Measurements from ENCODE around the gene IQSEC3. TPM values are rescaled to one million over a fixed set of nuclear protein-coding genes. Genes with fewer than 3 reads are reported as not detected.
"Not testable (repeated sequence)": the region's sequence is repeated elsewhere in the genome, so short reads cannot be mapped to it uniquely, and the experiment has no call there.

Gene IQSEC3
- total RNA-seq, 3 donors from 2014 or later (not counting 1 experiment from before 2014, with no cell fraction given), result 4.4 to 7.1 (median 5.3) TPM

- no peaks in the 10 kb centered on the region for H3K9me3 ChIP-seq (ENCODE audit: control insufficient read depth, insufficient read depth, low read length)
- no peaks in the 10 kb centered on the region for H3K36me3 ChIP-seq (ENCODE audit: control insufficient read depth, insufficient read depth, low read length)
- no peak for DNase-seq
- Mint-ChIP-seq H3K36me3 (peaks cover 20% of the 10 kb centered on the region), H3K9me3 (peaks cover 2 to 8% of the 10 kb centered on the region in 2 donors), H3K27ac (no peak overlapping the region), H3K4me1 (no peaks in the 10 kb centered on the region), H3K4me3 (no peak overlapping the region), H3K27me3 (ENCODE audit: low read depth in 2 of 2) (peaks cover 46 to 73% of the 10 kb centered on the region in 2 donors)
- no peak for TF ChIP-seq CTCF (IDR thresholded peaks at IDR 0.05)
- ATAC-seq, result no peak
- H3K27ac ChIP-seq (ENCODE audit: low read length), result no peak overlapping the region
- no peak overlapping the region for H3K4me3 ChIP-seq (ENCODE audit: low read length)
- H3K27me3 ChIP-seq (ENCODE audit: control insufficient read depth, insufficient read depth, low read length), result peaks cover 30% of the 10 kb centered on the region
- no peaks in the 10 kb centered on the region for H3K4me1 ChIP-seq (ENCODE audit: control insufficient read depth, insufficient read depth, low read length)
- intact Hi-C loops (cut with micrococcal nuclease), result no loop called here
Observed at GRCh38 chr12:58832-59231, 7.7 kb upstream of the IQSEC3 start.

GRCh38 chr12:61845-62244 is 4.7 kb upstream of the IQSEC3 start:
- ATAC-seq; H3K4me1 ChIP-seq (ENCODE audit: control insufficient read depth, insufficient read depth, low read length); H3K4me1 Mint-ChIP-seq; H3K4me3 ChIP-seq (ENCODE audit: low read length); H3K4me3 Mint-ChIP-seq; intact Hi-C loops (cut with micrococcal nuclease); H3K9me3 Mint-ChIP-seq; H3K9me3 ChIP-seq (ENCODE audit: control insufficient read depth, insufficient read depth, low read length); DNase-seq; H3K36me3 ChIP-seq (ENCODE audit: control insufficient read depth, insufficient read depth, low read length); H3K27ac ChIP-seq (ENCODE audit: low read length); H3K27ac Mint-ChIP-seq: not testable (repeated sequence)
- Mint-ChIP-seq H3K27me3 (ENCODE audit: low read depth in 2 of 2) (peaks cover 41 to 56% of the 10 kb centered on the region in 2 donors), H3K36me3 (peaks cover 20% of the 10 kb centered on the region)
- peaks cover 27% of the 10 kb centered on the region for H3K27me3 ChIP-seq (ENCODE audit: control insufficient read depth, insufficient read depth, low read length)

- ATAC-seq; DNase-seq; H3K9me3 Mint-ChIP-seq; H3K27ac ChIP-seq (ENCODE audit: low read length); H3K36me3 Mint-ChIP-seq; H3K4me1 Mint-ChIP-seq; H3K9me3 ChIP-seq (ENCODE audit: control insufficient read depth, insufficient read depth, low read length); H3K36me3 ChIP-seq (ENCODE audit: control insufficient read depth, insufficient read depth, low read length); H3K27ac Mint-ChIP-seq; H3K4me3 ChIP-seq (ENCODE audit: low read length); intact Hi-C loops (cut with micrococcal nuclease); H3K4me1 ChIP-seq (ENCODE audit: control insufficient read depth, insufficient read depth, low read length); H3K4me3 Mint-ChIP-seq: not testable (repeated sequence)
- peaks cover 16 to 40% of the 10 kb centered on the region in 2 donors for H3K27me3 Mint-ChIP-seq (ENCODE audit: low read depth in 2 of 2)
- peaks cover 13% of the 10 kb centered on the region for H3K27me3 ChIP-seq (ENCODE audit: control insufficient read depth, insufficient read depth, low read length)
- WGBS (ENCODE audit: insufficient coverage), result 50% methylated on average over 3 of the region's 4 CpGs
Observed at GRCh38 chr12:65491-66063, 990 bp upstream of the IQSEC3 start.

- H3K9me3 Mint-ChIP-seq; H3K27ac ChIP-seq (ENCODE audit: low read length); H3K4me1 Mint-ChIP-seq; H3K27ac Mint-ChIP-seq; intact Hi-C loops (cut with micrococcal nuclease); H3K36me3 ChIP-seq (ENCODE audit: control insufficient read depth, insufficient read depth, low read length); H3K36me3 Mint-ChIP-seq; H3K4me1 ChIP-seq (ENCODE audit: control insufficient read depth, insufficient read depth, low read length); H3K9me3 ChIP-seq (ENCODE audit: control insufficient read depth, insufficient read depth, low read length); H3K4me3 ChIP-seq (ENCODE audit: low read length); H3K4me3 Mint-ChIP-seq: not testable (repeated sequence)
- peak; percentile 98 to 100 (median 99) for ATAC-seq
- peak in 1 of 2 donors; percentile 29 for DNase-seq
- H3K27me3 Mint-ChIP-seq (ENCODE audit: low read depth in 2 of 2), result peaks cover 11 to 35% of the 10 kb centered on the region in 2 donors
- WGBS (ENCODE audit: insufficient coverage), result 5% methylated on average over 32 of the region's 66 CpGs
- peaks cover 11% of the 10 kb centered on the region for H3K27me3 ChIP-seq (ENCODE audit: control insufficient read depth, insufficient read depth, low read length)
Observed at GRCh38 chr12:66782-67504, 376 bp downstream of the IQSEC3 start.

GRCh38 chr12:69677-70076 is 3.1 kb downstream of the IQSEC3 start:
- 91% methylated on average over 5 of the region's 6 CpGs for WGBS (ENCODE audit: insufficient coverage)
- H3K27ac Mint-ChIP-seq; H3K4me1 ChIP-seq (ENCODE audit: control insufficient read depth, insufficient read depth, low read length); H3K9me3 ChIP-seq (ENCODE audit: control insufficient read depth, insufficient read depth, low read length); H3K27ac ChIP-seq (ENCODE audit: low read length); H3K4me3 Mint-ChIP-seq; DNase-seq; H3K4me1 Mint-ChIP-seq; H3K36me3 ChIP-seq (ENCODE audit: control insufficient read depth, insufficient read depth, low read length); intact Hi-C loops (cut with micrococcal nuclease); H3K4me3 ChIP-seq (ENCODE audit: low read length); H3K9me3 Mint-ChIP-seq; H3K36me3 Mint-ChIP-seq; ATAC-seq: not testable (repeated sequence)
- H3K27me3 Mint-ChIP-seq (ENCODE audit: low read depth in 2 of 2), result peaks cover 11 to 38% of the 10 kb centered on the region in 2 donors
- peaks cover 11% of the 10 kb centered on the region for H3K27me3 ChIP-seq (ENCODE audit: control insufficient read depth, insufficient read depth, low read length)

GRCh38 chr12:70541-70940 is 4.0 kb downstream of the IQSEC3 start:
- H3K36me3 ChIP-seq (ENCODE audit: control insufficient read depth, insufficient read depth, low read length); H3K27ac ChIP-seq (ENCODE audit: low read length); ATAC-seq; H3K9me3 Mint-ChIP-seq; H3K27me3 ChIP-seq (ENCODE audit: control insufficient read depth, insufficient read depth, low read length); DNase-seq; H3K4me3 ChIP-seq (ENCODE audit: low read length); intact Hi-C loops (cut with micrococcal nuclease); H3K27ac Mint-ChIP-seq; H3K36me3 Mint-ChIP-seq; H3K4me1 Mint-ChIP-seq; H3K9me3 ChIP-seq (ENCODE audit: control insufficient read depth, insufficient read depth, low read length); H3K4me1 ChIP-seq (ENCODE audit: control insufficient read depth, insufficient read depth, low read length); H3K4me3 Mint-ChIP-seq: not testable (repeated sequence)
- WGBS (ENCODE audit: insufficient coverage), result 92% methylated on average over 2 of the region's 2 CpGs
- peaks cover 12 to 41% of the 10 kb centered on the region in 2 donors for H3K27me3 Mint-ChIP-seq (ENCODE audit: low read depth in 2 of 2)

GRCh38 chr12:72018-72417 is 5.5 kb downstream of the IQSEC3 start:
- H3K27ac ChIP-seq (ENCODE audit: low read length); H3K4me1 Mint-ChIP-seq; DNase-seq; H3K27me3 ChIP-seq (ENCODE audit: control insufficient read depth, insufficient read depth, low read length); H3K9me3 ChIP-seq (ENCODE audit: control insufficient read depth, insufficient read depth, low read length); H3K9me3 Mint-ChIP-seq; H3K4me3 ChIP-seq (ENCODE audit: low read length); H3K4me3 Mint-ChIP-seq; H3K27ac Mint-ChIP-seq; H3K36me3 ChIP-seq (ENCODE audit: control insufficient read depth, insufficient read depth, low read length); H3K4me1 ChIP-seq (ENCODE audit: control insufficient read depth, insufficient read depth, low read length); ATAC-seq; intact Hi-C loops (cut with micrococcal nuclease); H3K36me3 Mint-ChIP-seq: not testable (repeated sequence)
- H3K27me3 Mint-ChIP-seq (ENCODE audit: low read depth in 2 of 2), result peaks cover 17 to 54% of the 10 kb centered on the region in 2 donors
- 79% methylated on average over 4 of the region's 4 CpGs for WGBS (ENCODE audit: insufficient coverage)

All from natural killer cell (primary cell).